GM19395 (cell line): ENCODE data around the gene GPC1.

ENCODE experiments used
- ATAC-seq: cut with Tn5 transposase; IDR thresholded peaks from one replicate; pipeline ENCODE4 v1.9.1; 2021; ENCODE audit warnings: mild to moderate bottlenecking, moderate library complexity; ENCODE audit not compliant: unreplicated experiment

The GPC1 gene

DNA sequence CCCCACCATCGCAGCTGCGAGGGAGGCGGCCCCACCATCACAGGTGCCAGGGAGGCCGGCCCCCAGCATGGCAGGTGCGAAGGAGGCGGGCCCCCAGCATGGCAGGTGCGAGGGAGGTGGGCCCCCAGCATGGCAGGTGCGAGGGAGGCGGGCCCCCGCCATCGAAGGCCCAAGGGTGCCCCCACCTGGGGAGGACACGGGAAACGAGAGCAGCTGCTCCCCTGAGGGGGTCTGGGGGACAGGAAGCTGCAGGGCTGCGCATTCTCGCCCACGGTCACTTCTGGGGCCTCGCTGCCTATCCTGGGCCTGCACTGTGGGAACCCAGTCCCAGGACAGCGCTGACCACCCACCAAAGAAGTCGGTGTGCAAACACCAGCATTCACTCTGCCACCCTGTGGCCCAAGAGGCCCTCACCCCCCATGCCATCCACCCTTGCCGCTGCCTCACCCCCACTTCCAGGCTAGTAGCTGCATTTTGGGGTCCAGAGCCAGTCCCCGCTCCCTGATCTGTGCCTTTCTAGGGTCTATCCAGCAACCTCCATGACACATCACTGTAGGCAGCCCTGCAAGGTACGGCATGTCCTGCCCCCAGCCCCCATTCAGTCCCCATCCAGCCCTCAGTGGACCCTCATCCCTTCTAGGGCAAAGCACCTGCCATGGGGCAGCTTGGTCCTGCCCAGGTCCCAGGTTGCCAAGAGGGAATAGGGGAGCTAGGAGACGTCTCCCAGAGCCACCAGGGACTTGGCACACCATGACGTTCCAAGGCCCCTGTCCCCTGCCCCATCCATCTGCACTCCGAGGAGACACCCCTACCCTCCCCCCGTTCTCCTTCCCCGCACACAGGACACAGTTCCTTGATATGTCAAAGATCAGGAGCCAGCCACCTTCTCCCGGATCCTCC, 24.0 kb upstream of the GPC1 start:
- ATAC-seq = no peak

DNA sequence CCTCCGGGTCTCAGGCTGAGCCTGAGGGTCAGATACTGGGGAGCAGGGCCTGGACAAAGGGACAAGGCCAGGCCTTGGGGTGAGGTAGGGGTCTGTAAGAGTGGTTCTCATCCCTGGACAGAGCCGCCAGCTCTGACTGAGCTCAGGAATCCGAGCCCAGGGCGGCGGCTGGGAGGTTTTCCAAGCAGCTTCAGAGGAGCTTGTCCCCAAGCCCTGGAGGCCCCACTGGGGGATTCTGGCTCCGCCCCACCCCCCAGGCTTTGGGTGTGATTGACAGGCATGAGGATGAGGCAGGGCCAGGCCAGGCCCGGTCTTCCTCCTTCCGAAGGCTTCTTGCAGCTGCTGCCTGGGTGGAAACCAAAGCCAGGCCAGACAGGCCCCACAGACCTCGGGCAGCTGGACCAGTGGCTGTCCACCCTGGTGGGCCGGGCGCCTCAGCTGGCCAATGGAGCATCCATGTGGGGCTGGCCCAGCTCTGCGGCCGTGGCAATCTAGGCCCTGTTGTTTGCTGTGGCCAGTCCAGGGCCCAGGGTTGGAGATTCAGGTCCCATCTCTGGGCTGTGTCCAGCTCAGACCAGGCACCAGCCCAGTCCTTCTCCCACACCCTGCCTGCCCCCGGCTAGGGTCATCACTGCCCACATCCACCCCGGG, 23.1 kb upstream of the GPC1 start:
- ATAC-seq = no peak

DNA sequence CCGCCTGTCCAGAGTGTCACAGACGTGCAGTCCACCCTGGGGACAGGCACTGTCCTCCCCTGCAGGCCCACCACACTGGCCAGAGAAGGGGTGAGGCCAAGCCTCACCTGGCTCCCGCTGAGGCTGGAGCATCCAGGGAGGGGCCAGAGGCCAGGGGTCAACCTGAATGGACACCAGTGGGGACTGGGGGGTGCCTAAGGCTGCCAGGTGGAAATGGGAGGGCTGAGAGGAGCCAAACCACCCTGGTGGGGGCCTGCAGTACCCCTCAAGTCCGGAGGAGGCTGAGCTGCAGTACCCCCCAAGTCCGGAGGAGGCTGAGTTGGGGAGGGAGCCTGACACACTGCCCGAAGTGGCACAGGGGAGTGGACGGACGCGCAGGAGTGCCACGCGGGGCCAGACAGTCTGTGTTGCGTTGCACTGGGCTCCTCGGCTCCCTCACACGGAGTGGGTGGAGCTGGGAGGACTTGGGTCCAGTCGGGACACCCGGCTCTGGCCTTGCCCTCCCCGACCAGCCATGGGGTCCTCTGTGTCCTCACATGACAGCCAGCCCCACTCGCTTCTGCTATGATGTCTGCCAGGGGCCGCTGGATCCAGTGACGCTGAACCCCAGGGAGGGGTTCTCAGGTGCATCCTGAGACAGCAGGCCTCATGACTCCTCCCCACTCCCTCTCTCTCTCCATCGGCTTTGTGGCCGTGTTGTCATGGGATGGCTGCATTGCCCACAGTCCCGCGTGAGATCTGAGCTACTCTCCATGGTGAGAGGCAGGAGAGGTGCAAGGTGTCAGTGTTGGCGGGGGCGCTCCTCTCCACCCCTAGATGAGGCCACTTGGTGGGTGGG, 22.3 kb upstream of the GPC1 start:
- no peak for ATAC-seq

DNA sequence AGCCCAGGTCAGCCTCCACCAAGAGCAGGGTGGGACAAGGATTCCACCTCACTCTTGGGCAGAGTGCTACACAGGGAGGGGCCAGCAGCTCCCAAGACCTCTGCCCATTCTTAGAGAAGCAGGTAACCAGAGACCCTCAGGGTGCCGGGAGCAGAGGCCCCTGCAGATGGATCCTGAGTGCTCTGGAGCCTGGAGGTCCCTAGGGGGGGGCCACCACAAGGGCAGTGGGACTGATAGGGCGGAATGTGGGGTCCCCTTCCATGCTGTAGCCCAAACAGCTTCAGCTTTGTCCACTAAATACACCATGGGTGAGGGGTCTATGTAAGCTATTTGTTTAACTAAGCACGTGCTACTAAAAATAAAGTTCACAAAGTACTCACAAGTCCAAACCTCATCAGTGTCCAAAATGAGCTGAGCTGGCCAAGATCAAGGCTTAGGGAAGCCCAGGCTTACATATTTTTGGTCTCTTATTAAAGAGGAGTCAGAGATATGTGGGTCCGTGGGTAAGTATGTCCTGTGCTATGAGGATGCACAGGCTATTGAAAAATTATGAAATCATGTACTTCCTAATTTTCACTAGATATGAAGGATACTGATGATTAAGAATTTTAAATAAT, 21.5 kb upstream of the GPC1 start:
- no peak for ATAC-seq

DNA sequence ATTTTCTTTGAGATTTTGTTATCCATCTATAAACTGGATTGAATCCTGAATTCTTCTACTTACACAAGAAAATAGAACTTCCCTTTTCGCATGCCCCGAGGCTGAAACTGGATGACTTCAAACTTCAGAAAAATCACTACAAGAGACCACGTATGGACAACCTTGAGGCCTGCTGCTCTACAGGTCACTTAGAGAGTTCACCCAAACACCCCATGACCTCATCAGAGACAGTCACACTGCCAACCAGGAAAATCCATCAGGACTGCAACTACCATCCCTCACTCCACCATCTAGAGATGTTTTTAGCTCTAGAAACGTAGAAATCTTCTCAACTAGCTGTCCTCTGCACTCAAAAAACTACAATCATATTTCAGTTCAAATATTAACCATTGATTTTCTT, 18.6 kb upstream of the GPC1 start:
- no peak for ATAC-seq

DNA sequence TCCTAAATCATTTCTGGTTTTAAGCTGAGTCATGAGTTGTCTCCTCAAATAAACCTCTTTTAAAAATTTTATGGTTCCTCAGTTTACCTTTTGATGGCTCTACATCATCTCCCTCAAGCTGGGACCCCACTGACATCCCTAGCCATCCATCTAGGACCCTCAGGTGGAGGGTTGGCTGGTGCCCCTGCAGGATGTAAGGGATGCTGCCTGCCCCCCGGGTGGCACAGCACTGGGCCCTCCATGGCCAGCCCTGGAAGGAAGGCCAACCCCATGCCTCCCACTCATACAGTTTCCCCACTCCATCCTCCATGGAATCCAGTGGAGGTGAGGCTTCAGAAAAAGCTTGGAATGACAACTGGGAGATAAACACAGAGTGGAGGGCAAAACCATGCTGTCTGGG, 17.2 kb upstream of the GPC1 start:
- no peak for ATAC-seq

DNA sequence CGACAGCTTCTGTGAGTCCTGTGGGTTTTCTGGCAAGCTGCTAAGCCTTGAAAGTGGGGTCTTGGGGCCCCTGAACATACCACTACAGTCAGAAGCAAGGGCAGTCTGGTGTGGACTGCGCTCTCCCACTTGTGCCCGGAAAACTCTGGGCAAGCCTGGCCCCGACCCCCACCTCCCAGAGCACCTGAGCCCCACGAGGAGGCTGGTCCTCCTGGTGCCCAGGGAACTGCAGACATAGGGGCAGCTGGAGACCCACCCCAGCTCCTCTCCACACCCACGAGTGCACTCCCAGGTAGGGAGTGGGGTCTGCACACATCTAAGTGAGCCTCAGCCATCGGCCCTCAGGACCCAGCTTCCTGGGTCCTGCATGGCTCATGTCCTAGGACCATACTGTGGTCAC, 16.2 kb upstream of the GPC1 start:
- no peak for ATAC-seq

DNA sequence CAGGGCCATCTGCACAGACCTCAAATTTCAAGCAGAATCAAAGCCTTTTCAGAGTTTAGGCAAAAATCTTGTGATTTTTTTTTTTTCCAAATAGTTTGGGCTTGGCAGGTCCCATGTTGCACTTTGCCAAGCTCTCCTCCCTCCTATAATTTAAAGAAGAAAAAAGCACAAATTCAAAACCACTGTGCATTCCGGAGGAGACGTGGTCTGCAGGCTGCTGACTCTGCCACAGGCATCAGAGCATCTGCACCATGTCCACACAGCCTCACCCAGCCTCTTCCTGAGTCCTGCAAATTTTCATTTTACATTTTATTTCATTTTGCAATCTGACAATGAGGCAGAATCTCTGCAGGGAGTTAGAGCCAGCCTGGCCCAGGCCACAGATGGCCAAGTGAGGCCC, 15.7 kb upstream of the GPC1 start:
- ATAC-seq = no peak

DNA sequence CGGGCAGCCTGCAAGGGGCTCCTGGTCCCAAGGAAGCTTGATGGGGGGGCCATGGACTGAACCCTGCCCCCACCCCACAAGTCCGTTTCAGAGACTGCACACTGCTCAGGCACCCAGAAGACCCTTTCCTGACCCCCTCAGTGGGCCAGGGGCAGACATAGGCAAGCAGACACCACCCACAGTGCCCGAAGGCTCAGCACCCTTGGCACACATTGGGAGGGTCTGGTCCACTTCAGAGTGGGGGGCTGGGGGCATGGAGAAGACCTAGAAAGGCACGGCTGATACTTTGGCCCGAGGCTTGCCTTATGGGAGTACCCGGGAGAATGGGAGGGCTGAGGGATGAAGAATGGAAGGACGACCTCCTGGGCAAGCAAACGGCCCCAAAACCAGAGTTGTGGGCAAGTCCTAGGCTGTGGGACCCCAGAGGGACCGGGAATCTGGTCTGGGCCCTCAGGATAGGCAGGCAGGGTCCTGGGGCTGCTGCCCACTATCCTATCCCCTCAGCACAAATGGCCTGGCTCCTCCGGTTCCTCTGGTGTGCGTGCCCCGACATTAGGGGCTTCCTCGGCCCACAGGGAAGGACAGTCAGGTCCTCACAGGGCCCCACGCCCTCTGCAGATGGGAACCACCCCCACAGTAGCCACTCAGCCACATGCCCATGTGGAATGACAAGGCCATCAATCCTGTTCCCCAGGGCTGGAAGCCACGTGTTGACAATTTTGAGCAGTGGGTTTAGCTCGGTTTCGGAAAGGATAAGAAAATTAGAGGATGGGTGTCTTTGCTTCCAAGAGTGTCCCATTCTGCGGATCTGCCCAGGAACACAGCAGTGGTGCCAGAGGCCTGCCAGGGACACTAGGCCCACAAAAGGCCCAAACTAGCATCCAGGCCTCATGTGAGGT, 15.0 kb upstream of the GPC1 start:
- ATAC-seq = no peak

DNA sequence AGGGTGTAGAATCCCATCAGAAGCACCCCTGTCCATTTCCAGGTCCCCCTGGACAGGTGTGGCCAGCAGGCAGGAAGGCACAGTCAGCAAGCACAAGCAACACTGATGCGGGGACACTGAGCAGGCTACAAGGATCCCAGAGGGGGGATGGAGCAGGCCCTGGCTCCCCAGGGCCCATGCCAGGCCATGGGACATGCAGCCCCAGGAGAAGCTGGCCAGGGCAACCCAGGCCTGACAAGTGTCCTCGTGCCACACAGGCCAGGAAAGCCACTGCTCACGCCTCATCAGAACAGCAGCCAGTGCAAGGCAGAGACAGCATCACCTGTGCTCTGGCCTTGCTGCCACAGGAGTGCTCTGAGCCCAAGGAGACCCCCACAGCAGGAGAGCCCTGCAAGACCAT, 14.1 kb upstream of the GPC1 start:
- no peak for ATAC-seq

DNA sequence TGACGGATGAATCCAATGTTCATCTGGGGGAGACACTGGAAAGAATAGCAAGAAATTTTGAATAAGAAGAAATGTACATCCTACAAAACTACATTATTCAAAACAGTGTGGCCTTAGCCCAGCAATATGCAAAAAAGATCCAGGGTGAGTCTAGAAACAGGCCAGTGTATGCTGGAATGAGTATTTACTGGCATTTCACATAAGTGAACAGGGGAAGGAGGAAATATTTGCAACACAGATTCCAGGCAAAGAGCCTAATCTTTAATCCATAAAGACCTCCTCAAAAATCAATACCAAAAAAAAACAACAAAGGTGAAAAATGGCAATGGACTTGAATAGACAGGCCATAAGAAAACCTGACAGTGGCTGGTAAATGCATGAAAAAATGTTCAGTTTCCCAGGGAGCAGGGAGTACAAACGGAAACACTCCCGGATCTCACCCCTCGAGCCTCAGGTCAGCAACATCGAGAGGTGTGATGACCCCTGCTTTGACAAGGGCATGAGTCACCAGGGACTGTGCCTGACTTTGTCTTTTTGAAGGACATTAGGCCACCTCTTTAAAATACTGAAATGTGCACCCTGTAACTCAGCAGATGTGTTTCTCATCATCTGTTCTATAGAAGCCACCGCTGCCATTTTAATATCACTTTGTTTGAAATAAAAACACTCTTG, 12.7 kb upstream of the GPC1 start:
- ATAC-seq = no peak

DNA sequence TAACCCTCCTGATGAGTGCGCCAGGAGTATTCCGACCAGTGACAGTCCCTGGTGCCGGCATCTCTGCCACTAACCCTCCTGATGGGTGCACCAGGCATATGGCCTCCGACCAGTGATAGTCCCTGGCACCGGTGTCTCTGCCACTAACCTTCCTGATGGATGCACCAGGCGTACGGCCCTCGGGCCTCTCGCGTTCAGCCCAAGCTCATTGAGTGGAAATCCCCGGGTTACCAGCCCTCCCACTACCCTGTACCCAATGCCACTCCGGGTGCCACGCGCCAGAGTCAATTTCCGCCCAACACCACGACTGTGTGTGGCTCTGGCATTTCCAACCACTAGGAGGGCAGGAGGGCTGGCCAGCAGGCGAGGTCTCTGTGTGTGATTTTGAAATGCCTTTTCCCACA, 11.7 kb upstream of the GPC1 start:
- ATAC-seq = no peak

DNA sequence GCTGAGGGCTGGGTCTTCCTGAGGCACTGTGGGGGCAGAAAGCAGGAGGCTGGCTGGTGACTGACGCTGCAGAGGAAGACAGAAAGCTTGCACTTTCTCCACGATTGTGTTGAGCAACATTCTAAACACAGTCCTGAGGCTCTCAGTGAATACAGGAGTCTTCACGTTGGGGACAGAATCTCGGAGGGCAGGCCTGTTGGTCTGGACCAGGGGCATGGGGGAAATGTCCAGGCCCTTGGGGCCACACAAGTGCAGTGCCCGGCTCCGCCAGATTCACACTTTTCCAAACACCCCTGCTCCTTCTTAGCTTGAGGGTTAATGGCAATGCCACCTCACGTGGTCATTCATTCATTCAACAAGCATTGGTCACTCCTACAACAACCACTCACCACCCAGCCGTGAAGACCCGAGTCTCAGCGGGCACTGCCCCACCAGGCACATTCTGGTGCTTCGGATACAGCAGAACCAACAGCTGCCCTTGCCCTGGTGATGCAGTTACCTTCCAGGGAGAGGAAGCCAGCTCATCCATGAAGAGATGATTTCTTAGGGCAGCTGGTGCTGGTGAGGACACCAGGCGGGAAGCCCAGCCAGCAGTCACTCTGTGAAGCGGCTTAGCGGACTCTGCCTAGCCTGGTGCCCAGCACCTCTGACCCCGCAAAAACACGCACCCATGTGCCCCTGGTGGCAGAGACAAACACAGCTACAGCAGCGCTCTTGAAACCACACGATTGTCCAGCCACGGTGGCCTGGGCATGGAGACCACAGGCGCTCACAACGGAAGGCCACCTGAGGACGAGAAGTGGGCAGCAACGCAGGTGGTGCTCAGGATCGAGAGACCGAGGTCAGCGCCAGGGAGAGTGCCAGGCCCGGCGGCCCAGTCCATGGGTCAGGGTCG, 10.9 kb upstream of the GPC1 start:
- ATAC-seq = no peak

DNA sequence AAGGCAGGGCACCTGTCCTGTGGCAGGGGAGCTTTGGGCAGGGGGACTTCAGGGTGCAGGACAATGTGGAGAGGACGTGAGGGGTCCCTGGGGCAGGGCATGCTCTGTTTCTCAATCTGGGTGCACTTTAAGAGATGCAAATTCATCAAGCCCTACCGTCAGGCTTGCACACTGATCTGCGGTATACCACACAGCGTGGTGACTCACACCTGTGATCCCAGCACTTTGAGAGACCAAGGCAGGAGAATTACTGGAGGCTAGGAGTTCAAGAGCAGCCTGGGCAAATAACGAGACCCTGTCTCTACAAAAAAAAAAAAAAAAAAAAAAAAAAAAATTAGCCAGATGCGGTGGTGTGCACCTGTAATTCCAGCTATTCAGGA, 10.2 kb upstream of the GPC1 start:
- ATAC-seq = no peak

DNA sequence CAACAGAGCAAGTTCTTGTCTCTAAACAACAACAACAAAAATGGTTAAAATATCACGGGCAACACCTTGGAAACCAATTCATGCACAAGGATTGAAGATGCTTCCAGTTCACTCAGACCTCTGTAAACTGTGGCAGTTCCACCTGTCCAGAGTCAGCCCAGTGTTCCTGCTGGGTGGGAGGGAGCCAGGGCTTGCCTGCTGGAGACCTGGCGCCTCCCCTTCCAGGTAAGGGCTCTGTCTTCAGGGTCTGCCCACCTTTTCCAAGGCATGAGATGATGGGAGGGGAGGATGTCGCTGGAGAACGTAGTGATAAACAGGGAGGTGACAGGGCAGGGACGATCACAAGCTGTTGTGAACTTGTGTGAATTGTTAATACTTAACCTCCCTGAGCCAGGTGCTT, 9.8 kb upstream of the GPC1 start:
- no peak for ATAC-seq

DNA sequence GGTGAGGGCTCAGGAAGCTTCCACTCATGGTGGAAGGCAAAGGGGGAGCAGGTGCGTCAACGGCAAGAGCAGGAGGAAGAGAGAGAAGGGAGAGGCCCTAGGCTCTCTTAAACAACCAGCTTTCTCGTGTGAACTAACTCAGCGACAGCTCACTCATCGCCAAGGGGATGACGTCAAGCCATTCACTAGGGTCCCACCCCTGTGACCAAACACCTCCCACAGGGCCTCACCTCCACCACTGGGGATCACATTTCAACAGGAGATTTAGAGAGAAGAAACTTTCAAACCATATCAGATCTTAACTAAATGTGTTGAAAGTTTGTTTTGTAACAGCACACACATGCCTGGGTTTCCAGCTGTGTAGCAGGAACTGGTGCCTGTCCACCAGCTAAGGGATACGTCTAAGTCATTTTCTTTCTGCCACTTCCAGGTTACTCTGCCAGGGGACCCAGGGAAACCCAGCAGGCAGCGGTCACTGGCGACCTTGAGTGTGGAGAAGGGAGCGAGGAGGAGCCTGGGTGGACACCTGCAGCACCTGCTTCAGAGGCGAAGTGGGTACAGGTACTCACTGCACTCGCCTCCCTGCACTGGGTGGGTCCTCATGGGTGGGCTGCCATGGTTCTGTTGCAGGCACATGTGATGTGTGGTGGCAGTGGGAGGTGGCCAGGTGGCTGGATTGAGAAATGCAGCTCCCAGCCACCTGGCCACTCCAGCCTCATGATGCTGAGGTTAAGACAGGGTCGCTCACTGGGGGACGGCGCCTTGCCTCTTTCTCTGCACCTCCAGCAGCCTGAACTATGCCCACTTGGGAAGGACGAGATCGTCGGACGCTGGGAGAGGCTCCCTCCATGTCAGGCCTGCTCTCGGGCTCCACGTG, 8.4 kb upstream of the GPC1 start:
- no peak for ATAC-seq

DNA sequence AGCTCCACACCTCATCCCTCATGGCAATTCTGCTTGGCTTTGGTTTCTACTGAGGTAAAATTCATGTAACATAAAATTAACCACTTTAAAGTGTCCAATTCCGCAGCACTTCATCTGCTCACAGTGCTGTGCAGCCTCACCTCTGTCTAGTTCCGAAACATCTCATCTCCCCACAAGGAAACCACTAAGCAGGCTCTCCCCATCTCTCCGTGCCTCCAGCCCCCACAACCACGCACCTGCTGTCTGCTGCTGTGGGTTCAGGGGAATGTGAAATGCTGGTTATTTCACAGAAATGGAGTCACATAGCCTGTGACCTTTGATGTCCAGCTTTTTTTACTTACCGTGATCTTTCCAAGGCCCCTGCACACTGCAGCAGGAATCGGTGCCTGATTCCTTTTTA, 7.7 kb upstream of the GPC1 start:
- ATAC-seq = no peak

DNA sequence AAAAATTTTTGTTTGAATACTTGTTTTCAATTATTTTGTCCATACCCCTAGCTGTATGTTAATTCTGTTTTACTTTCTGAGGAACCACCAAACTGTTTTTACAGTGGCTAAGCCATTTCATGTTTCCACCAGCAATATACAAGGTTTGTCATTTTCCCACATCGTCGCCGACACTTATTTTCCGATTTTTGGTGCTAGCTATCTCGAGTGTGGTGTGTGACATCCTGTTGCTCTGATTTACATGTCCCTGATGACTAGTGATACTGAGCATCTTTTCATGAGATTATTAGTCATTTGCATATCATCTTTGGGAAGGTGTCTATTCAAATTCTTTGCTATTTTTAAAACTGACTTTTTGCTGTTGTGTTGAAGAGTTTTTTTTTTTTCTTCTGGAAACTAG, 7.2 kb upstream of the GPC1 start:
- ATAC-seq = no peak
